ENCODE data around the gene KIRREL3.

DNA sequence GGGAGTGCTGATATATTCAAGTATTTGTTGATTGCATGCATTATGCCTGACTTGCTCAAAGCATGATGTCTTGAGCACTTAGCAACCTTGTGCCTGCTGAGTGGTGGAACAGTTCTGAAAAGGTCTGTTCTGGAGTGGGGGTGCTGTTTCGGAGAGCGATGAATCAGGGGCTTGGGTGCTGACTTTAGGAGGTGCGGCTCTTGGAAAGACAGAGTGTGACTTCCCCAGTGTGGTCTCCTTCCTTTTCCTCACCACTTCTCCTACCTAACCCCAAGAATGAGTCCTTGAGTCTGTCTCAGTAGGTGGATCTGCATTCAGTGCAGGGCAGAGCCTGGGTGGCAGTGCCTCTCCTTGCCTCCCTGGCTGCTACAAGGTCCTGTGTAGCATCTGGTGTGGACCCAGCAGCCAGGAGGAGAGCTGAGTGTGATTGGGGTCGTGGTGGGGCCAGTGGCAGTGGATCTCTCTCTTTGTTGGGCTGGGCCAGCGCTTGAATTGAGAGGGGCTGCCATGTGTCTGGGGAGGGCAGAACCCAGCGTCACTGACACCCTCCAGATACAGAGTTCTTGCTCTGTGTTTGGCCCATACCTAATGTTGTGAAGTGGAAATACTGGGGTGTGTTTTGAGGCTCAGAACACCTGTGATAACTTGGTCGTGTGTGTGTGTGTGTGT lies 609.1 kb downstream of the KIRREL3 start:
- TF ChIP-seq, protein P1, sequence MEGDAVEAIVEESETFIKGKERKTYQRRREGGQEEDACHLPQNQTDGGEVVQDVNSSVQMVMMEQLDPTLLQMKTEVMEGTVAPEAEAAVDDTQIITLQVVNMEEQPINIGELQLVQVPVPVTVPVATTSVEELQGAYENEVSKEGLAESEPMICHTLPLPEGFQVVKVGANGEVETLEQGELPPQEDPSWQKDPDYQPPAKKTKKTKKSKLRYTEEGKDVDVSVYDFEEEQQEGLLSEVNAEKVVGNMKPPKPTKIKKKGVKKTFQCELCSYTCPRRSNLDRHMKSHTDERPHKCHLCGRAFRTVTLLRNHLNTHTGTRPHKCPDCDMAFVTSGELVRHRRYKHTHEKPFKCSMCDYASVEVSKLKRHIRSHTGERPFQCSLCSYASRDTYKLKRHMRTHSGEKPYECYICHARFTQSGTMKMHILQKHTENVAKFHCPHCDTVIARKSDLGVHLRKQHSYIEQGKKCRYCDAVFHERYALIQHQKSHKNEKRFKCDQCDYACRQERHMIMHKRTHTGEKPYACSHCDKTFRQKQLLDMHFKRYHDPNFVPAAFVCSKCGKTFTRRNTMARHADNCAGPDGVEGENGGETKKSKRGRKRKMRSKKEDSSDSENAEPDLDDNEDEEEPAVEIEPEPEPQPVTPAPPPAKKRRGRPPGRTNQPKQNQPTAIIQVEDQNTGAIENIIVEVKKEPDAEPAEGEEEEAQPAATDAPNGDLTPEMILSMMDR (conservative IDR thresholded peaks at IDR 0.05): no peak
- TF ChIP-seq EZH2 (IDR thresholded peaks at IDR 0.05; ENCODE audit: low read depth): no peak
